Vagina (tissue), 2 donors: ENCODE results near the gene MAD1L1.

Experiments used
- POLR2A ChIP-seq, 2 donors: fragments of 450-650 bp; IDR thresholded peaks; one replicate each; pipeline ENCODE4 v1.6.1; 2017; ENCODE audit warnings: antibody characterized with exemption in 2 of 2, mild to moderate bottlenecking in 2 of 2, moderate library complexity in 2 of 2
- POLR2AphosphoS5 ChIP-seq, 2 donors: sonication (generic); formaldehyde crosslinking; IDR thresholded peaks; one replicate each; pipeline ENCODE4 v1.9.0; 2017; ENCODE audit warnings: antibody characterized with exemption in 2 of 2, mild to moderate bottlenecking in 2 of 2, low read depth in 1 of 2; ENCODE audit not compliant: insufficient read depth in 1 of 2
- TF ChIP-seq, protein P1 (sequence below), 3 experiments: fragments of 450-650 bp in 2 of 3; fragments of 200-600 bp in 1 of 3; sonication (generic) in 1 of 3; IDR thresholded peaks; one replicate each; pipeline ENCODE4 v1.5.1; 2017 to 2019; ENCODE audit warnings: antibody characterized with exemption in 3 of 3, mild to moderate bottlenecking in 2 of 3, moderate library complexity in 2 of 3

DNA sequence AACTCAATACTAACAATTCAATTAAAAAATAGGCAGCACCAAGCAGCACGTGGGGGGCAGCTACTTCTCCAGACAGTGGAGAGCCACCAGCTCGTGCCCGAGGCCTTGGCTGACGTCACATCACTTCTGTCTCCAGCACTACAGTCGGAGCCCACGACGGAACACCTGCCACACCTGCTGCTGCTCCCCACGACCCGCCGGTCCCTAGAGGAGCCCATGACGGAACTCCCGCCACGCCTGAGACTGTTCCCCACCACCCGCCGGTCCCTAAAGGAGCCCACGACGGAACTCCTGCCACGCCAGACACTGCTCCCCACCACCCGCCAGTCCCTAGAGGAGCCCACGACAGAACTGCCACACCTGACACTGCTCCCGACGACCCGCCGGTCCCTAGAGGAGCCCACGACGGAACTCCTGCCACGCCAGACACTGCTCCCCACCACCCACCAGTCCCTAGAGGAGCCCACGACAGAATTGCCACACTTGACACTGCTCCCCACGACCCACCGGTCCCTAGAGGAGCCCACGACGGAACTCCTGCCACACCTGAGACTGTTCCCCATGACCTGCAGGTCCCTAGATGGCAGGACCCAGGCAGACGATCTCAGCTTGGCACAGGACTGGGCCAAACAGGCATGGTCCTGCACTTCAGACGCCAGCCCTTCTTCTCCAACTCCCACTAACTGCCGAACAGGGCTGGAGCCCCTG, 304.7 kb downstream of the MAD1L1 start:
- TF ChIP-seq, protein P1, sequence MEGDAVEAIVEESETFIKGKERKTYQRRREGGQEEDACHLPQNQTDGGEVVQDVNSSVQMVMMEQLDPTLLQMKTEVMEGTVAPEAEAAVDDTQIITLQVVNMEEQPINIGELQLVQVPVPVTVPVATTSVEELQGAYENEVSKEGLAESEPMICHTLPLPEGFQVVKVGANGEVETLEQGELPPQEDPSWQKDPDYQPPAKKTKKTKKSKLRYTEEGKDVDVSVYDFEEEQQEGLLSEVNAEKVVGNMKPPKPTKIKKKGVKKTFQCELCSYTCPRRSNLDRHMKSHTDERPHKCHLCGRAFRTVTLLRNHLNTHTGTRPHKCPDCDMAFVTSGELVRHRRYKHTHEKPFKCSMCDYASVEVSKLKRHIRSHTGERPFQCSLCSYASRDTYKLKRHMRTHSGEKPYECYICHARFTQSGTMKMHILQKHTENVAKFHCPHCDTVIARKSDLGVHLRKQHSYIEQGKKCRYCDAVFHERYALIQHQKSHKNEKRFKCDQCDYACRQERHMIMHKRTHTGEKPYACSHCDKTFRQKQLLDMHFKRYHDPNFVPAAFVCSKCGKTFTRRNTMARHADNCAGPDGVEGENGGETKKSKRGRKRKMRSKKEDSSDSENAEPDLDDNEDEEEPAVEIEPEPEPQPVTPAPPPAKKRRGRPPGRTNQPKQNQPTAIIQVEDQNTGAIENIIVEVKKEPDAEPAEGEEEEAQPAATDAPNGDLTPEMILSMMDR (IDR thresholded peaks at IDR 0.05), result no peak
- TF ChIP-seq POLR2AphosphoS5 (IDR thresholded peaks at IDR 0.05; ENCODE audit: insufficient read depth in 1 of 2, low read depth in 1 of 2) (no peak), POLR2A (IDR thresholded peaks at IDR 0.05) (no peak)
